HepG2 (cell line): ENCODE results near the gene KDM5A. TPM values are rescaled to one million over a fixed set of nuclear protein-coding genes. Genes with fewer than 3 reads are reported as not detected.

Experiments
- AFF4 ChIP-seq: sonication (generic); formaldehyde crosslinking; IDR thresholded peaks from 2 replicates; pipeline ENCODE4 v1.4.0; 2020; ENCODE audit warnings: missing genetic modification reagents
- polyA plus RNA-seq, 8 experiments: library from polyadenylated mRNA; depleted of rRNA in 3 of 8; stranded (reverse) in 7 of 8; unstranded in 1 of 8; fragments of >200 nt; fragmentation: Illumina TruSeq in 4 of 8; extraction: Trizol in 4 of 8; gene quantifications; 2 replicates each; pipeline versions ENCODE4 v1.2.1 to v1.2.3, GENCODE V29; 2011 to 2016; ENCODE audit warnings: low read depth in 4 of 8, missing spikeins in 1 of 8, mixed read lengths in 1 of 8; ENCODE audit not compliant: insufficient read depth in 1 of 8
- total RNA-seq, 5 experiments: library from RNA; depleted of rRNA; stranded (reverse); fragments of >200 nt; fragmentation: Illumina TruSeq; extraction: Trizol; gene quantifications; 2 replicates each; pipeline ENCODE4 v1.2.3, GENCODE V29; 2016; ENCODE audit warnings: low read depth in 1 of 5

The KDM5A gene
- total and polyA plus RNA-seq, 2 of the 13 experiments (the other 11 are each of a cell fraction or from before 2014, with no cell fraction given) = 12.0 to 29.2 TPM

- no peak for TF ChIP-seq AFF4
These were observed 158.0 kb downstream of the KDM5A start (continued) for GRCh38 chr12:230925-231671.

Other genes with a start within 250 kb of the KDM5A start
- 9.5 and 18.8 TPM in 2 replicates for gene SLC6A12, start 175.2 kb downstream of the KDM5A start, total RNA-seq (2016; rRNA removed; fragmentation: Illumina TruSeq; extraction: Trizol)
- gene SLC6A12, start 175.2 kb downstream of the KDM5A start, polyA plus RNA-seq (2011; rRNA removed) = 3.7 and 6.0 TPM in 2 replicates
- 0.15 and 0.52 TPM in 2 replicates for gene SLC6A13, start 126.5 kb downstream of the KDM5A start, total RNA-seq (2016; rRNA removed; fragmentation: Illumina TruSeq; extraction: Trizol)
- 0.05 and 0.60 TPM in 2 replicates for gene SLC6A13, start 126.5 kb downstream of the KDM5A start, polyA plus RNA-seq (2011; rRNA removed)
- gene CCDC77, start 12.3 kb upstream of the KDM5A start, total RNA-seq (2016; rRNA removed; fragmentation: Illumina TruSeq; extraction: Trizol) = 16.4 and 21.3 TPM in 2 replicates
- gene CCDC77, start 12.3 kb upstream of the KDM5A start, polyA plus RNA-seq (2011; rRNA removed) = 4.3 and 6.4 TPM in 2 replicates
- gene B4GALNT3, start 70.6 kb upstream of the KDM5A start, total RNA-seq (2016; rRNA removed; fragmentation: Illumina TruSeq; extraction: Trizol) = 2.9 and 4.4 TPM in 2 replicates
- 3.2 and 3.3 TPM in 2 replicates for gene B4GALNT3, start 70.6 kb upstream of the KDM5A start, polyA plus RNA-seq (2011; rRNA removed)